ENCODE results near the gene CR1. TPM values are rescaled to one million over a fixed set of nuclear protein-coding genes. Genes with fewer than 3 reads are reported as not detected.
"Not testable (repeated sequence)": the region's sequence is repeated elsewhere in the genome, so short reads cannot be mapped to it uniquely, and the experiment has no call there.

The CR1 gene
- total RNA-seq, 1 donor from 2014 or later, result 1.0 TPM

DNA sequence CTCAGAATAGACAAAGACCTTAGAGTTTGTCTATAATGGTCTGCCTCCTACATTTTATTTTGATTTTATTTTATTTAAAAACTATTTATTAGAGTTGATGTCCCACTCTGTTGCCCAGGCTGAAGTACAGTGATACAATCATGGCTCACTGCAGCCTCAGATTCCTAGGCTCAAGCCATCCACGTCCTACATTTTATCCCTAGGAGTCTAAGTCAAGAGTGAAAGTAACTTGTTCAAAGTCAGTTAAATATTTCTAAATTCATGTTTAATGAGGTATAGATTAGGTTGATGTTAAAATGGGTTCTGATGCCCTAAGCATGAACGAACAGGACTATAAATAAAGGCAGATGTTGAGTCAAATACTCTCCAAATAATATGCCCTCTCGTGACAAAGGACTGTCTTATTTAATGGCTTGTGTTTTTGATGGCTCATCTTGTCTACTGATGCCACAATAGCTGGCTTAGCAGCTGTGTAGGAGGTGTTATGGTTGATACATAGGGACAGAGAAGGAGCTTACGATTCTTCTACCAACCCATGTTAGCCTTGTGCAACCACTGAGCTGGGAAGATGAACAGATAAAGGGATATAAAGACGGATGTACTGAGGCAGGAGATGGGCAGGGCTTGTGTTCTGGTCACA, 83.0 kb downstream of the CR1 start:
- ATAC-seq (no peak), DNase-seq (ENCODE audit: low spot score) (no peak)

DNA sequence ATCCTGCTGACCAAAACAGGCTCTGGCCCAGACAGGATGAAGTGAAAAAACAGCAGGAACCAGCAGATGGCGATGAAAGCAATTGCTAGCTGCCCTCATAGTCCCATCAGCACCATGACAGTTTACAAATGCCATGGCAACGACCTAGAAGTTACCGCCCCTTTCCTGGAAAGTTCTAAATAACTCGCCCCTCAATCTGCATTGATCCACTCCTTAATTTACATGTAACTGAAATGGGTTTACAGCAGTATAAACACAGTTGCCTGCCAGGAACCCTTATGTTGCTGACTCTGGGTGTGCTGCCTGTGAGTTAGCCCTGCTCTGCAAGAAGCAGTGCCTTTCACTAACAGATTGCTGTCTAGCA, 83.5 kb downstream of the CR1 start:
- ATAC-seq, result peak; percentile 92
- DNase-seq (ENCODE audit: low spot score), result peak; percentile 47

DNA sequence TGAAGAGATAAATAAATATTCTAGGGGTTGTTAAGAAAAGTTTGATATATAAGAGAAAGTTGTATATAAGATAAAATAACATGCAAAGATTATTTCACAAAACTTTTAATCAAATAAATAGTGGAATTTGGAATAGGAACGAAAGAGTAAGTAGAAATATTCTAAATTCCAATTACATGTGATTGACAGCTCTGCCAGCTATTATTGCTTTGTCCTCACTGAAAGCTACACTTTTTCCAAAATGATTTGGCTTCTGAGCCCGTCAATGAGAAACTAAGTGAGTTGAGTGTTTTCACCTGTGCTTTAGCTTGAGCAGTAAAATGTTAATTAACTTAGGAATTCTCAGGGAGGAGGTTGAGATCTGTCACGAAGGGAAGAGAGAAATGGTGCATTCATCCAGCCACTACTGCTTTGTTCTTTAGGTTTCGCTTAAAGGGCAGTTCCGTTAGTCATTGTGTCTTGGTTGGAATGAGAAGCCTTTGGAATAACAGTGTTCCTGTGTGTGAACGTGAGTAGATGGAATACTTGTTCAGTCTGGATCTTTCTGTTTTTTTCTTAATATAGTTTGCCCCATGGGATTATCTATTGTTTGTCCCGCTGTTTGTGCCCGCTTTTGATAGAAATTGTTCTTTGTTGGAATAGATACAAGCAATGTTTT, 85.7 kb downstream of the CR1 start:
- ATAC-seq, result no peak
- no peak for DNase-seq (ENCODE audit: low spot score)

DNA sequence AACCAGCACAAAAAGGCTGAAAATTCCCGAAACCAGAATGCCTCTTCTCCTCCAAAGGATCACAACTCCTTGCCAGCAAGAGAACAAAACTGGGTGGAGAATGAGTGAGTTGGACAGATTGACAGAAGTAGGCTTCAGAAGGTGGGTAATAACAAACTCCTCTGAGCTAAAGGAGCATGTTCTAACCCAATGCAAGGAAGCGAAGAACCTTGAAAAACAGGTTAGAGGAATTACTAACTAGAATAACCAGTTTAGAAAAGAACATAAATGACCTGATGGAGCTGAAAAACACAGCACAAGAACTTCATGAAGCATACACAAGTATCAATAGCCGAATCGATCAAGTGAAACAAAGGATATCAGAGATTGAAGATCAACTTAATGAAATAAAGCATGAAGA, 93.5 kb downstream of the CR1 start:
- not testable (repeated sequence) for ATAC-seq

DNA sequence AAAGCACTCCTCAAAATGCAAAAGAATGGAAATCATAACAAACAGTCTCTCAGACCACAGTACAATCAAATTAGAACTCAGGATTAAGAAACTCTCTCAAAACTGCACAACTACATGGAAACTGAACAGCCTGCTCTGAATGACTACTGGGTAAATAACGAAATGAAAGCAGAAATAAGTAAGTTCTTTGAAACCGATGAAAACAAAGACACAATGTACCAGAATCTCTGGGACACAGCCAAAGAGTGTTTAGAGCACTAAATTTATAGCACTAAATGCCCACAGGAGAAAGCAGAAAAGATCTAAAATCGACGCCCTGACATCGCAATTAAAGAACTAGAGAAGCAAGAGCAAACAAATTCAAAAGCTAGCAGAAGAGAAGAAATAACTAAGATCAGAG, 95.2 kb downstream of the CR1 start:
- not testable (repeated sequence) for DNase-seq (ENCODE audit: low spot score); ATAC-seq

More for the DNA sequence above, 93.5 kb downstream of the CR1 start:
- DNase-seq (ENCODE audit: low spot score), result not testable (repeated sequence)

DNA sequence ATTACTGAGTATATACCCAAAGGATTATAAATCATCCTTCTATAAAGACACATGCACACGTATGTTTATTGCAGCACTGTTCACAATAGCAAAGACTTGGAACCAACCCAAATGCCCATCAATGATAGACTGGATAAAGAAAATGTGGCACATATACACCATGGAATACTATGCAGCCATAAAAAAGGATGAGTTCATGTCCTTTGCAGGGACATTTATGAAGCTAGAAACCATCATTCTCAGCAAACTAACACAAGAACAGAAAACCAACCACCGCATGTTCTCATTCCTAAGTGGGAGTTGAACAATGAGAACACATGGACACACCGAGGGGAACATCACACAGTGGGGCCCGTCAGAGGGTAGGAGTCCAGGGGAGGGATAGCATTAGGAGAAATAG, 98.1 kb downstream of the CR1 start:
- not testable (repeated sequence) for ATAC-seq; DNase-seq (ENCODE audit: low spot score)

DNA sequence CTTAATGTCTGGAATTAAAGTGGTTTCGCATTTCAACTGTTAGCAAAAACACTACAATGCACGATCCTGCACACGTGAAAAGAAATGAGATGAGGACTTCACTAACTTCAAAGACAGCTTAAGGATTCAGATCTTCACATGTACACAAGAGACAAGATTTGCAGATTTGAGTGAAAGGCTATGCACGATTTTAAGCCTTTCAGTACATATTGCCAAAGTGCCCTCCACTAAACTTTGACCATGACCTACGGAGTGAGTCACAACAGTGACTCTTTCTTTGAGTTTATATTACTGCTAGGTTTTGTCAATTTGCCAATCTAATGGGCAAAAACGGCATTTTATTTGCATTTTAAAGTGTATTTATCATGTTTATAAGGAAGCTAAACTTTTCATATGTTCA, 107.8 kb downstream of the CR1 start:
- ATAC-seq (peak; percentile 72), DNase-seq (ENCODE audit: low spot score) (no peak)

DNA sequence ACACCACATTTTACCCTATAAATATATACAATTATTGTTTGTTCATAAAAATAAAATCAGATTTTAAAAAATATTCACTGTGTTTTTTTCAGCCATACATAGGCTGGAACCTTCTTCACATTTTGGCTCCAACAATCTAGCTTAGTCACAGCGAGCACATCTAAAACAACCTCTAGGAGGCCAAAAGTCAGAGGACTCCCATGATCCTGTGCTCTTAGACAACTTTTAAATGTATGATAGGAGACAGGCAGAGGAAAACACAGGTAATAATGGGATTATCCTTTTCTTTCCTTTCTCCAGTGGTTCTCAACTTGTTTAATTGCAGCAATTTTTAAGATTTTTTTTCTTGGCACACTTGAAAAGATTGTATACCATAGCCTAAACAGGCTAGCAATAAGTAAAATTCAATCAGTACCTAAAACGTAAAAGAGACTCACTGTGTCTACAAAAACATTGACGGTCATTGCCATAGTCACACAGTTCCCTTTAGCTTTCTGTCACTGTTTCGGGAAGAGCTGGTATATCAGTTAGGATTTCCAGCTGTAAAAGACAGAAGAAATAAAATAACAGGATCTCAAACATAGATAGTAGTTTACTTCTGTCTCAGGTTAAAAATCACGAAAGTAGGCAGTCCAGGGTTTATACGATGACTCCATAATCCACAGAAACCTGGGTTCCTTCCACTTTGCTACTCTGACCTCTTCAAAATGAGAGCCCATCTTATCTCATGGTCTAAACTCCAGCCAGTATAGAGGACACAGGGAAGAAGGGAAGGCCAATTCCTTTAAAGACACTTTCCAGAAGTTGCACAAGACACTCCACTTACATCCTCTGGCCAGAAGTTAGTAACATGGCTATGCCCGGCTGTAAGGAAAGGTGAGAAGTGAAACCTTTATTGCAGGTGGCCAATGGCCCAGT, 109.7 kb downstream of the CR1 start:
- DNase-seq (ENCODE audit: low spot score), result no peak
- no peak for ATAC-seq

DNA sequence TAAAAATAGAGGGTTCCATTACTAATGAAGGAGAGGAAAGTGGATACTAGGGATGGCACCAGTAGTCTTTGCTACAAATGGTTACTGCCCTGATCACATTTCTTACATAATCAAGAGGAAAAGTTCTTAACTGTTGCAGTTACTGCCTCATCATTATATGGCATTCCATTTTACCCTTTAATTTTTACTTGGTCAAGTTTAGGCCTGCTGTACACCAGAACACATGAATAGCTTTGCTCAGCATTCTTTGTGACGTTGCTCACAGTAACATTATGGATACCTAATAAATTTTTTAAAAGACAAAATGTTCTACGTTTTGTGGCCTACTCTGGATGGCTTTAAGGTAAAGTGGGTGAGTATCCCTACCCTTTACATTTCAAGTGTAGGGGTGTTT, 110.4 kb downstream of the CR1 start:
- no peak for ATAC-seq

DNA sequence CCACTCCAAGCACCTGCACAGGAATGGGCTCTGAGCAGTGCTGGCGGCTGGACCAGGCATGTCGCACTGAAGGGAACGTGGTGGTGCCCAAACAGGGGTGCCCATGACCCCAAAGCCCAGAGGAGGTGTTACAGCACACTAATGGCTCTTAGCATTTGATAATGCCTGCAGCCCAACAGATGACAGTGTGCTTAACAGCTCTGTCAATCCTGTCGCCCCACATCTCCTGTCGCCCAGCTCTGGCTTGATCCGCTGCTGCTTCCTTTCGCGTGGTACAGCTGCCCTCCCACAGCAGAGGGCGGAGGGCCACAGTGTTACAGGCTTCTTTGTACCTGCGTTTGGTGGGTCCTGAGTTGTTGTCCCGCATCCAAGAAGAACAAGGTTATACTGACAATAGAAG, 116.8 kb downstream of the CR1 start:
- DNase-seq (ENCODE audit: low spot score) (no peak), ATAC-seq (no peak)

More for the DNA sequence above, 110.4 kb downstream of the CR1 start:
- no peak for DNase-seq (ENCODE audit: low spot score)

DNA sequence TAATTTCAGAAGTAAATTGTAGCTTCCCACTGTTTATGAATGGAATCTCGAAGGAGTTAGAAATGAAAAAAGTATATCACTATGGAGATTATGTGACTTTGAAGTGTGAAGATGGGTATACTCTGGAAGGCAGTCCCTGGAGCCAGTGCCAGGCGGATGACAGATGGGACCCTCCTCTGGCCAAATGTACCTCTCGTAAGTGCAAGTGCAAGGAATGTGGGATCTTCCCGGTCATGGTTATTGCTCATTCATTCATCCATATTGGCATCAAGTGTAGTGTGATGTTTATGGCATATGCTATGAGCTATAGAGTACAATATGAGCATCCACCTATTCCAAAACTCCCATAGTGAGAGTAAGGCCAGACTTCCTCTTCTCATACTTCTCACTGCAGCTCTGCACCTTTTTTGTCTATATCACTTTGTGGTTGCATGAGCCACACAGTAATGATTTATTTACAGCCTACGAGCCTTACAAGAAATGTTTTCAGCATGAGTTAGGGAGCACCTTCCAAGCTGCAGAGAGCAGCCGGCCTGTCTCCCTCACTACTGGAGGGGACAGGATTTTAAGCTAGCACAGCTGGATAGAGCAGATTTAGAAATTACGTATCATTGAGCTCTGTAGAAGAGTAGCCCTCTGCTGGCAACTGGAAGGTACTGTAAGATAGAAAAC, 124.0 kb downstream of the CR1 start:
- ATAC-seq (peak; percentile 100), DNase-seq (ENCODE audit: low spot score) (no peak)

DNA sequence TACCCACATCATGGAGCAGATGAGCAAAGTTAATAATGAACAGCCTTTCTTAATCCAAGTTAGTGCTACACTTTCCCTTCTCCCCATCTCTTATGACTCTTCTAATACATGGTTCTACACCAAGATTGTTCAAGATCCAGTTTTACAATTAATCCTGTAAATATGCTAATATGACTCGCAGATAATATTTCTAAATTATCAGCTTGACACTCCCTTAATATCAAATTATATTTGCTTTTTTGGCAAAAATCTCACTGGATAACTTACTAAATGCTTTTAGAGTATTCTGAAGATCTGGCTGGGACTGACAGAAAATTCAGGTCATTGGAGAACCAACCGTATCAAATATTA, 124.6 kb downstream of the CR1 start:
- DNase-seq (ENCODE audit: low spot score) (no peak), ATAC-seq (no peak)

DNA sequence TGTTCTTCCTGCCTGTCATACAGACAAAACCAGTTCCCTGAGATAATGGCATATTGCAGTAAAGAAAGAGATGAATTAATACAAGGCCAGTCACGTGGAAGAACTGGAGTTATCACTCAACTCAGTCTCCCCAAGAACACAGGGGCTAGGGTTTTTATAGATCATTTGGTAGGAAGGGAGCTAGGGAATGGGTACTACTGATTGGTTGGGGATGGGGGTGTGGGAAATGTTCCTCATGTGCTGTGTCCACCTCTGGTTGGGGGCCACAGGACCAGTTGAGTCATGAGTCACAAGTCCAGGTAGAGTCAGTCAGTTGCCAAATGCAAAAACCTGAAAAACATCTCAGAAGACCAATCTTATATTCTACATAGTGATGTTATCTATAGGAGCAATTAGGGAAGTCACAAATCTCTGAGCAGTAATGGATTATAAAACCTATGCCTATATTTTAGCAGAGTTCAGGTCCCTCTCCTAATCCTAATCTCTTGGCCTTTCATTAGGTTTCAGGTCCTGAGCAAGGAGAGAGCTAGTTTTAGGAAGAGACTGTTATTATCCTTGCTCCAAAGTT, 129.6 kb downstream of the CR1 start:
- not testable (repeated sequence) for DNase-seq (ENCODE audit: low spot score); ATAC-seq

DNA sequence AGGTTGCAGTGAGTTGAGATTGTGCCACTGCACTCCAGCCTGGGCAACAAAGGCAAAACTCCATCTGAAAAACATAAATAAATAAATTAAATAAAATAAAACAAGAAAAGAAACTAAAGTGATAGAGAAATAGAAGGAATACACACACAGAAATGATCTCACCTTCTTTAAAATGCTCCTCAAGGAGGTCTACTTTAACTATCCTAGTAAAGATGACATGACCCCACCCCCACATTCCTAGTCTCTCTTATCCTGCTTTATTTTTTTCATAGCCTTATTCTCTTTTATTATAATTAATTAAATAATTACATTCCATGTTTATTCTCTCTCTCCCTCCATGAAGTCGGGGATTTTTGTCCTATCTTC, 131.0 kb downstream of the CR1 start:
- DNase-seq (ENCODE audit: low spot score) (no peak), ATAC-seq (no peak)

DNA sequence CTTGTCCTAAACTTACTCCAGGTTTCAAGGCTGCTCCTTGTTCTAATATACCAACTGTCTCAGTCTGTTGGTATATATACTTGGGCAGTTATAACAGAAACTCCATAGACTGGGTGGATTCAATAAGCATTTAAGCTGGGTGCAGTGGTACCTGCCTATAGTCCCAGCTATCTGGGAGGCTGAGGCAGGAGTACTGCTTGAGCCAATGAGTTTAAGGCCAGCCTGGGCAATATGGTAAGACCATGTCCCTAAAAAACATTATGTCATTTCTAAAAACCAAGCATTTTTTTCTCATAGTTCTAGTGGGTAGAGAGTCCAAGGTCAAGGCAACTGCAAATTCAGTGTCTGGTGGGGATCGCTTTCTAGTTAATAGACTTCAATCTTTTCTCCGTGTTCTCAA, 131.5 kb downstream of the CR1 start:
- no peak for DNase-seq (ENCODE audit: low spot score)
- no peak for ATAC-seq

DNA sequence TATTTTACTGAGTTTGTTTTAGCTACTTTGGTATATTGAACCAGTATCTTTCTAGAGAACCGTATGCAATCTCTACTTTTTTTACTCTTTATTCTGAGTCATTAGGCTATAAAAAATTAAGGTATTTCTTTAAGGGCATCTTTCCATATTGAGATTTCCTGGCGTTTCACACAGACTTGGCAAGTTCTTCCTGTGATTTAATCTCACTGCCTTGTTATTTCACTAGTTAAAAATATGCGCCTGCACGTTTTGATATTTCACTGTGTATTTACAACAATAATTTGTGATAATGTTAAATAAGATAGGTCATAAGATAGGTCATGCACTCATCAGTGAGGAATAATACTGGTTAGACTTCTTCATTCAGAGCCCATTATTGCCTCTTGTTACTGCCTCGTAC, 132.8 kb downstream of the CR1 start:
- no peak for ATAC-seq
- DNase-seq (ENCODE audit: low spot score), result no peak

DNA sequence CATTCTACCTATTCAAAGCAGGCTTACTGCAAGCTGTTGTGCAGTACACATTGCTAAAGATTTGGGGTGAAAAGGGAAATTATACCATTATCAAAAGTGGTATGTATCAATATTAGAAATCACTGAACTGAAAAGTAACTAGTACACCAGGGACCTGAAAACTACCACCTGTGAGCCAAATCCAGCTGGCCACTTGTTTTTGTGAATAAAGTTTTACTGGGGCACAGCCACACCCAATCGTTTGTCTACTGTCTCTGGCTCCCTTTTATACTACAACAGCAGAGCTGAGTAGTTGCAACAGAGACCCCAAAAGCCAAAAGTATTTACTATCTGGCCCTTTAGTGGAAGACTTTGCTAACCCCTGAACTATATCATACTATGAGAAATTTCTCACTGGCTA, 135.2 kb downstream of the CR1 start:
- no peak for DNase-seq (ENCODE audit: low spot score)
- no peak for ATAC-seq

DNA sequence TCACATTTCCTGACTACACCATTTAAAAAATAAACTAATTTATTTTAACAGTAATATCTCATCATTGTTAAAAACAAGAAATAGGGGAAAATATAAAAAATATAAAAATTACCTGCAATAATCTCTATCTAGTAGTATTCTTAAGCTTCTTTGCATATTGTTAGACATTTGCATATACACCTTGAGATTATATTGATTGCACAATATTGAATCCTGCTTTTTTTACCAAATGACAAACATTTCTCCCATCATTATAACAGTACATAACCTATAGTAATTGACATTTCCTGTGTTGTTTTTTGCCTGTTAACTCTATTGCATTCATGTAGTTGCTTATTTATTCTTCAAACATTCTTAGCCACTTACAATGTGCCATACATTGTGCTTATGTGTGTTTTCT, 137.3 kb downstream of the CR1 start:
- no peak for DNase-seq (ENCODE audit: low spot score)
- ATAC-seq, result no peak

DNA sequence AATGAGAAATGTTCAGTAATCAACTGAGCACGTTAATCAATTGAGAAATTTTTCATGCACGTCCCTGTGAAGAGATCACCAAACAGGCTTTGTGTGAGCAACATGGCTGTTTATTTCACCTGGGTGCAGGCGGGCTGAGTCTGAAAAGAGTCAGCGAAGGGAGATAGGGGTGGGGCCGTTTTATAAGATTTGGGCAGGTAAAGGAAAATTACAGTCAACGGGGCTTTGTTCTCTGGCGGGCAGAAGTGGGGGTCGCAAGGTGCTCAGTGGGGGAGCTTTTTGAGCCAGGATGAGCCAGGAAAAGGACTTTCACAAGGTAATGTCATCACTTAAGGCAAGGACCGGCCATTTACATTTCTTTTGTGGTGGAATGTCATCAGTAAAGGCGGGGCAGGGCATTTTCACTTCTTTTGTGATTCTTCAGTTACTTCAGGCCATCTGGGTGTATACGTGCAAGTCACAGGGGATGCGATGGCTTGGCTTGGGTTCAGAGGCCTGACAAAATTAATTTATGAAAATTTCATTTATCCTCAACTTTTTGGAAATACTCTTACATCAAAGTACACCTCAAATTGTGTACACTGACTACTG, 137.8 kb downstream of the CR1 start:
- DNase-seq (ENCODE audit: low spot score); ATAC-seq: not testable (repeated sequence)

DNA sequence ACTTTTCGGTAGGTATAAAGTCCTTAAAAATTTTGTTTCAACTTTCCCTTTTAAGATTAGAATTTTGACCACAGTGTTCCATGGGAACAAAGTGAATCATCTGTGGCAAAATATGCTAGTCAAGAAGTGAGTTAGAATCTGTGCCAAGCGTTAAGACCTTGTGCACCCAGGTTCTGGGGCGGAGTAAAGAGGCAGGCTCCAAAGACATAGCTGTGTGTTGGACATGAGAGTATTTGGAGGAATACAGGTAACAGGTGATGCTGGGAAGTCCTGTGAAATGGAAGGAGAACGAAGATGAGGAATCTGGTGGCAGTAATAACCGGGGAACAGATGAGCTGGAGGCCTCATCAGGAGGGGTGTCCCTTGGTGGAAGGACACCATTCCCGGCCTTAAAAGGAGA, 138.3 kb downstream of the CR1 start:
- ATAC-seq; DNase-seq (ENCODE audit: low spot score): not testable (repeated sequence)

All from left lobe of liver (tissue), 2 donors.